Measurements from ENCODE around the gene MAPK8IP1.
"Not testable (repeated sequence)": the region's sequence is repeated elsewhere in the genome, so short reads cannot be mapped to it uniquely, and the experiment has no call there.

Gene MAPK8IP1

DNA sequence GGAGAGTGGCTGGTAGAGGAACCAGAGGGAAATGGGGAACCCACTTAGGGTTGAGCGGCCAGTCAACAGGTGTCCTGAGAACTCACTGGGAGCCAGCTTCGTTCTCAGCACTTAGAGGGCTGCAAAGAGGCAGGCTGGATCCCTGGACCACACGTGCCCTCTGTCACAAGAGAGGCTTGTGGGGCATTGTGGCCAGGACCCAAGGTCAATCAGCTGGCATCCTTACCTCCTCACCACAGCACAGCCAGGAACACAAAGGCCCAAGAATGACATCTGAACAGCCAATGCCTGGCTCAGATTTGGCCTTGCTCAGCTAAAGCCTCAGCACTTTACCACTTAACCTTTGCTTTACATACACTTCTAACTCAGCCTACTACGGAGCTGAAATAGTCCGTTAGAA, 7.4 kb downstream of the MAPK8IP1 start:
- no peak for DNase-seq

DNA sequence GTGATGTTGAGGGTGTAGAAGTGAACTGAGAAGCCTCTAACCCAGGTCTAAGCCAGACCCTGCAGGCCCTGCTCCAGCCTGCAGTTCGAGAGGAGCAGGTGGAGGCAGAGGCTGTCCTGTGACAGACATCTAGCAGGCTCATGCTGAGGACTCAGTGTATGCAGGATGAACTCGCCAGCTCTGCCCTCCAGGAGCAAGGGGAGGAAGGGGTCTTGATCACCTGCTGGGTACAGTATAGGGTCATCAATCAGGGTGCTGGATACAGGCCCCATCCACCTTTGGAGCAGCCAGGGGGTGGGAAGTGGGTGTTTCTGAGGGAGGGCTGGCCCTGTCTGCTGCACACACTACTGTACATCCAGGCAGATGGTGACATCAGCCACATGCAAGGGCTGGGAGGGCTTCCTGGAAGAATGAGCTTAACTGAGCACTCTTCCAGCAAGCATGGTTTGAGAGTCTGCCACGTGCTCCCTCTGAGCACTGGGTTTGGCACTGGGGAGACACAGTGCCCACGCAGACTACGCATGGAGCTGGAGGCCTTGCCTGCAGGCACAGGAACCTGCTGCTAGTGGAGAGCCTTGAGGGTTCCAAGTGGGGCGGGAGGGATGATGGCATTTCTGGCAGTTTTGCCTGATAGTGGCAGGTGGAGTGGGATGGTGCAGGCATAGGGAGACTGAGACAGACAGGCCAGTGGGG, 9.2 kb downstream of the MAPK8IP1 start:
- DNase-seq: no peak

DNA sequence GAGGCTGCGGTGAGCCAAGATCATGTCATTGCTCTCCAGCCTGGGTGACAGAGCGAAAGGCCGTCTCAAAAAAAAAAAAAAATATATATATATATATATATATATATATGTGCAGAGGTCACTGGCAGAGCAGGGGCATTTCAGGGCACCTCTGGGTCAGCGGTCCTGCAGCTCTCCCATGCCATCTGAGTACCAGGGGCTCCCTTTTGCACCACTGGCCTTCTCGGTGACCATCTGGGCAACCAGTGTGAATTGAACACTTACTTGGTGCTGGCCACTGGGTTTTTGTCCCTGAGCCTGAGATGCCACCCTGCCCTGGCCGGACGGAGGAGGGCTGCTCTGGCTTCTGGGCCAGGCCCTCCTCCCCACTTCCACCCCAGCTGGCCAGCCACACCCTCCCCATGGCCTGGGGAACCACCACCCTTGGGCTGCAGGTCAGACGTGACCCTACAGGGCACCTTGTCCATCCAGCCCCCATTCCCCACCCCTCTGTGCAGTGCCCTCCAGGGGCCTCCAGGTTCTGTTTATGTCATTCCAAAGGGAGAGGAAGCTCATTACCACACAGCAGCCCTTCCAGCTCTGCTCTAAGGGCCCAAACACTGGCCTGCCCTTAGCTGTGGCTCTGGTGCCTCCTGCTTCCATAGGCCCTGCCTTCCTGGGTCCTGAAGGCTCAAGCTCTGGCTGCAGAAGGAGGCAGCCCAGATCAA, 10.3 kb downstream of the MAPK8IP1 start:
- no peak for DNase-seq

DNA sequence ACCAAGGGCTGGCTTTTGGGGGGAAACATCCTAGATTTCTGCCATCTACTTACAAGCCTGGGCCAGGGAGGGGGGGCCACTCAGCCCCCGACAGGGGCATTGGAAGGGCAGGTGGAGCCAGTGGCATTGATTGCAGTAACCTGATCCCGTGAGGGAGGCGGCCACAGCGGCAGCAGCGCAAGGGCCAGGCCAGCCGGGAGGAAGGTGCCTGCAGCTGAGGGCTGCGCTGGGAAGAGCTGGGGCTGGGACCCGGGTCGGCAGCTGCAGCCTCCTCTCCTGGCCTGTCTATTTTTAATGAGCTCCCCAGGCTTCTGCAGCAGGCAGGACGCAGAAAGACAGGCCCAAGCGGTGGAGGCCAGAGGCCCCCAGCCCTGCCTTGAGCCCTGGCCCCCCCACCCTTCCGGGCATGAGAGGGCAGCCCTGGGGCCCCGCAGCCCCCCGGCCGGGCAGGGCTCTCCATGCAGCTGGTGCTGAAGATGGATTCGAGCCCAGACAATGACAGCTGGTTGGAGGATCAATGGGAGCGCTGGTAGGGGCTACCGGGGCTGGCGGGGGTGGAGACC, 11.1 kb downstream of the MAPK8IP1 start:
- no peak for DNase-seq

GRCh38 chr11:45897556-45897955, 12.1 kb downstream of the MAPK8IP1 start:
- no peak for DNase-seq

DNA sequence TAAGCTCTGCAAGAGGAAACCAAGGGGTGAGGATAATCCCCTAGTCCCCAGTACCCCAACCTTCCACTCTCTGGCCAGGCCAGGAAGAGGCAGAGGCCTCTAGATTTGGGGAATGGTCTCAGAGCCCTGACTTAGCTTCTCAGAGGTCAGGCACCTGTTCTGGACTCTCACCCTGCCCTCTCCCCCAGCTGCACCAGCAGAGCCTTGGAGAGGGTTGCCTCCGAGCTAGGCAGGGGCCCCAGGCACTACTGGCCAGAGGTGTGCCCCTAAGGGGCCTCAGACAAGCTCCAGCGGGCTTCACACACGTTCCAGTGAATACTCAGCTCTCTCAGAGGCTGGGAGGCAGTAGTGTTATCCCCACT, 13.6 kb downstream of the MAPK8IP1 start:
- DNase-seq: no peak

DNA sequence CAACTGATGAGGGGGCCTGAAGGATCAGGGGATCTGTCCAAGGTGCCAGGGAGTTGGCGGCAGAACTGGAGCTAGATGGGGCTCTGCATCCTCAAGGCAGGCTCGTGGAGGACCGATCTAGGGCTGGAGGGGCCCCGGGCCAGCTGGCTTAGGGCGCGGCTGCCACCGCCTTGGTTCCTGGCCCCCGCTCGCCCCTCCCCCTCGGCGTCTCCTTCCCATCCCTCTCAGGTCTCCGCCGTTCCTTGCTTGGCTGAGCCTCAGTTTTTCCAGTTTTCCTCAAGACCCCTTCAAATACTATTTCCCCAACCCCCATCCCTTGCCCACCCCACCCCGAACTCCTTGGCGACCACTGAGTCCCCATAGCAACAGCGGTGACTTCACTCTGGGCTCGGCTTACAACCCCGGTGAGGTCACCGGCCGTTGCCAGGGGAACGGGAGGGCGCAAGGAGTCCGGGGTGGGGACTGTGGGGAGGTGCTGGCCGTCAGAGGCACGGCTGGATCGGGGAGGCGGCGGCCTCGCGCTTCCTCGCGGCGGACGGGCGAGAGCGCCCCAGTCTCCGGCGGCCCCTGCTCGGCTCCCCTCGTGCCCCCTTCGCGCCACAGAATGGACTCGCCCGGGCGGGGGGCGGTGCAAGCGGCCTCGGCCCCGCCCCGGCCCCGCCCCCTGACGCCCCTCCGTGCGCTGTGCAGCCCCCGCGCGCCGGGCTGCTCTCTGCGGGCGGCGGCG, 14.2 kb downstream of the MAPK8IP1 start:
- peak; percentile 82 for DNase-seq

DNA sequence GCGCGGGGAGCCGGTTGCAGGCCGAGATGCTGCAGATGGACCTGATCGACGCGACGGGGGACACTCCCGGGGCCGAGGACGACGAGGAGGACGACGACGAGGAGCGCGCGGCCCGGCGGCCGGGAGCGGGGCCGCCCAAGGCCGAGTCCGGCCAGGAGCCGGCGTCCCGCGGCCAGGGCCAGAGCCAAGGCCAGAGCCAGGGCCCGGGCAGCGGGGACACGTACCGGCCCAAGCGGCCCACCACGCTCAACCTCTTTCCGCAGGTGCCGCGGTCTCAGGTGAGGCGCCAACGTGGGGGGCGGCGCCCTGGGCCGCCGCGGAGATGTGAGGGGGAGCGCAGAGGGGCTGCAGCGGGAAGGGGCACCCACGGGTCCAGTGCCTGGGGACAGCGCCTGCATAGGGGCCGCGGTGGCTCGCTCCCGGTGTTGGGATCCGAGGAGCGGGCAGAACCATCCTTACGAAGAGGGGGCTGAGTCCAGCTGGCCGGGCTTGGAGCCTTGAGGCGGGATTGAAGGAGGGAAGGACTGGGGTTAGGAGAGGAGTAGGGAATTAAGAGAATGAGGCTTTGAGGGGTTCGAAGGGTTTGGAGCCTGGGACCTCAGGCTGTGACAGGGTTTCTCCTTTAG, 14.8 kb downstream of the MAPK8IP1 start:
- DNase-seq: not testable (repeated sequence)

DNA sequence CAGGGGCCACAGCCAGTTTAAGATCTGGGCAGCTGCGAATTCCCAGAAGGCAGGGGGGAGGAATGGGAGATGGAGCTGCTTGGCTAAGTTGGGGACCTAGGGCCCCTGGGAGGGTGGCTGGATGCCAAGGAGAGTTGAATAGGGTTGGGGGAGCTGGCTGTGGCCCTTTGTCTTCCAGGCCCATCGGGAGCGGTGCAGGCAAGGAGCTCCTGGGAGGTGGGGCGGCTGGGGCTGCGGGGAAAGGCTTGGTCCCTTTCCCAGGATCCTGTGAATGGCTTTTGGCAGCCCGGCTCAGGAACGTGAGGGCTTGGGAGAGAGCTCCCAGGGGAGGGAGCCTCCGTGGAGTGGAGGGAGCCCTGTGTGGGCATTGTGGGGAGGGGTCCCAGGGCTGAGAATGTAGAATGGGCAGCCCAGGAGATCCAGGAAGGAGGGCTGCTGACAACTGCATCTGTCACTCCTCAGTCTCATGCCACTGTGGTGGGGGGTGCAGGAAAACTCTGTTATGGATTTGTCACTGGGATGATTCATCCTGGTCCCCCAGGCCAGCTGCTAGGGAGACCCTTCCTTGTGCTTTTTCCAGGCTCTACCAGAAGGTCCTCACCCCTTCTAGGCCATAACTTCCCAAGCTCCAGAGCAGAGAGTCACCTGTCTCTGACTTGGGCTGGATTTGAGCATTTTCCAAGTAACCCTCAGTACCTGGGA, 15.6 kb downstream of the MAPK8IP1 start:
- no peak for DNase-seq

DNA sequence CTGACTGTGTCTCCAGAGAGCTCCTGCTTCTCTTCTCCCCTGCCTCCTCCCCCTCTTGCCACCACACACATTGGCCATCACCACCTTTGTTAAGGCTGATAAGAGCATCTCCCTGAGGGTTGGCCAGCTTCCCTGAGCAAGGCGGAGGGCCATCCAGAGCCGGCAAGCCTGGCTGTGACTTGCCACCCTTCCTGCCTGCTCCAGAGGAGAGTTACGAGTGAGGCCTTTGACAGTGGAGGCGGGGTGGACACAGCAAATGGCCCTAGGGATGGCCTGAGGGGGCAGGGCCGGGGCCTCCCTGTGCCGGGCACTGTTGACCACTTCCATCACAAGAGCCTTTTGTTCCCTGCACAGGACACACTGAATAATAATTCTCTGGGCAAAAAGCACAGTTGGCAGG, 16.2 kb downstream of the MAPK8IP1 start:
- DNase-seq: no peak

DNA sequence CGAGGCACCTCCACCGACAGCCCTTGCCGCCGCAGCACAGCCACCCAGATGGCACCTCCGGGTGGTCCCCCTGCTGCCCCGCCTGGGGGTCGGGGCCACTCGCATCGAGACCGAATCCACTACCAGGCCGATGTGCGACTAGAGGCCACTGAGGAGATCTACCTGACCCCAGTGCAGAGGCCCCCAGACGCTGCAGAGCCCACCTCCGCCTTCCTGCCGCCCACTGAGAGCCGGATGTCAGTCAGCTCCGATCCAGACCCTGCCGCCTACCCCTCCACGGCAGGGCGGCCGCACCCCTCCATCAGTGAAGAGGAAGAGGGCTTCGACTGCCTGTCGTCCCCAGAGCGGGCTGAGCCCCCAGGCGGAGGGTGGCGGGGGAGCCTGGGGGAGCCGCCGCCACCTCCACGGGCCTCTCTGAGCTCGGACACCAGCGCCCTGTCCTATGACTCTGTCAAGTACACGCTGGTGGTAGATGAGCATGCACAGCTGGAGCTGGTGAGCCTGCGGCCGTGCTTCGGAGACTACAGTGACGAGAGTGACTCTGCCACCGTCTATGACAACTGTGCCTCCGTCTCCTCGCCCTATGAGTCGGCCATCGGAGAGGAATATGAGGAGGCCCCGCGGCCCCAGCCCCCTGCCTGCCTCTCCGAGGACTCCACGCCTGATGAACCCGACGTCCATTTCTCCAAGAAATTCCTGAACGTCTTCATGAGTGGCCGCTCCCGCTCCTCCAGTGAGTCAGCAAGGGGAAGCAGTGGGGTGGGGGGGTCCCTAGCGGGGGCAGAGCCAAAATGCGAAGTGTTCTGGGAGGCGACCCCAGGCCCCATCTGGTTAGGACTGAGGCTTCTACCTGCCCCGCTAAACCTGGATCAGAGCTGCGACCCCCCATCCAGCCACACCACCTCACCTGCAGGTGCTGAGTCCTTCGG, 17.3 kb downstream of the MAPK8IP1 start:
- no peak for DNase-seq

GRCh38 chr11:45904309-45904915, 19.0 kb downstream of the MAPK8IP1 start:
- no peak for DNase-seq

GRCh38 chr11:45905095-45905494, 19.6 kb downstream of the MAPK8IP1 start:
- no peak for DNase-seq

GRCh38 chr11:45905576-45905975, 20.1 kb downstream of the MAPK8IP1 start:
- not testable (repeated sequence) for DNase-seq

DNA sequence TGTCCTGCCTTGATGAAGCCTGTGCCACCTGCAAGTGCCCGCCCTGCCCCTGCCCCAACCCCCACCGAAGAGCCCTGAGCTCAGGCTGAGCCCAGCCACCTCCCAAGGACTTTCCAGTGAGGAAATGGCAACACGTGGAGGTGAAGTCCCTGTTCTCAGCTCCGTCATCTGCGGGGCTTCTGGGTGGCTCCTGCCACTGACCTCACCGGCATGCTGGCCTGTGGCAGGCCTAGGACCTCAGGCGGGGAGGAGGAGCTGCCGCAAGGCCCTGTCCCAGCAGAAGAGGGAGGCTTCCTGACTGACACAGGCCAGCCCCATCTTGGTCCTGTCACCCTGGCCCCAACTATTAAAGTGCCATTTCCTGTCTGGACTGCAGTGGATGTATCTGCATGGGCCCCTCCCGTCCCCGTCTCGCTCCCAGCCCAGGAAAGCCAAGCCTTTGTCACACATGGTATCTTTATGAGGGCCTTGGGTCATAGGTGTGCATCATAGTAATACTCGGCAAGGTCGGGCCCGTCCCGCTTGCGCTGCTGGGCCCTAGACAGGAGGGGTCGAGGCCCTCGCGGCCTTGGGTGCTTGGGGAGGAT, 20.7 kb downstream of the MAPK8IP1 start:
- no peak for DNase-seq

DNA sequence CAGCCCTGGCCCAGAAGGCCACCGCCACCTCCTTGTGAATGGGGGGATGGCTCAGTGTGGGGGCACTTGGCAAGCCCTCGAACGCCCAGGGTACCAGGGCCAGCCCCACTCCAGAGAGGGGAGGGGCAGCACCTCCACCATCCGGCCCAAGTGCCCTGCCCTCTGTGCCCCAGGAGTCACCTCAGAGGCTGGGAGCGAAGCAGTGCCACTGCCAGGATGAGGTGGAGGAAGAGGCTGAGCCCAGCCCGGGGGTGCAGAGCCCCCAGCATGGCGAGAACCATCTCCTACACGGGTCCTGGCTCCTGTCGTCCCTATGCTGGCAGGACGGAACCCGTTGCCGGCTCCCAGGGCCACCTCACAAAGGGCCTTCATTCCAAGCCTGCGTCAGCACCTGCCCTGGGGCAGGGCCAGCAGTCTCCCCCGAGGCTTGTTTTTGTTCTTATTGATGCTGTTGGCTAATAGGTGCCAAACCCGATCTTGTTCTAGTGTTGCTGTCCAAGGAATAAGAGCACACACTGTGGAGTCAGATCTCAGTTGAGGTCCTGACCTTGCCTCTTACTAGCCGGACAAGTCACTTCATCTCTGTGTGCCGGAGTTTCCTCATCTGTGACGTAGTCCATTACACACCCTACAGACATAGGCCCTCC, 21.6 kb downstream of the MAPK8IP1 start, which contains the start of gene FREY1:
FREY1 (minus strand) TSS at position 307 of the 647 bp plus-strand sequence; CDS start at position 281, 26 bp downstream.
- DNase-seq: no peak

GRCh38 chr11:45907911-45908370, 22.5 kb downstream of the MAPK8IP1 start:
- no peak for DNase-seq

GRCh38 chr11:45909594-45910475, 24.4 kb downstream of the MAPK8IP1 start:
- no peak for DNase-seq

- DNase-seq: no peak
These were observed 25.2 kb downstream of the MAPK8IP1 start for GRCh38 chr11:45910623-45911022.

Data from fibroblast of upper back skin (primary cell).